T-cell (primary cell): ENCODE data around the gene CTRB2. TPM values are rescaled to one million over a fixed set of nuclear protein-coding genes. Genes with fewer than 3 reads are reported as not detected.
"Not testable (repeated sequence)": the region's sequence is repeated elsewhere in the genome, so short reads cannot be mapped to it uniquely, and the experiment has no call there.

Experiments used
- ATAC-seq, 4 experiments: fragments of 200-7000 bp in 3 of 4; fragments of 150-1000 bp in 1 of 4; cut with Tn5 transposase; replicated peaks in 1 of 4; 1 replicate in 3 of 4; 2 replicates in 1 of 4; pipeline ENCODE4 v1.10.0; 2021; ENCODE audit warnings: moderate library complexity in 3 of 4, mild to moderate bottlenecking in 2 of 4, moderate number of reproducible peaks in 1 of 4
- CTCF ChIA-PET, 2 donors: fragments of 300-600 bp; sonication (Branson Sonifier 250); formaldehyde crosslinking; loops; one replicate each; lab custom pipeline; 2022; ENCODE audit warnings: antibody characterized with exemption in 2 of 2; lab: Charles Lee
- POLR2A ChIA-PET, 2 donors: fragments of 300-600 bp; sonication (Branson Sonifier 250); formaldehyde crosslinking; loops; one replicate each; lab custom pipeline; 2022; ENCODE audit warnings: antibody characterized with exemption in 2 of 2; lab: Charles Lee
- DNase-seq, 35 experiments: peaks; one replicate each; pipeline versions ENCODE4 v3.0.0 to v3.0.0-alpha.2; 2013 to 2023
- H3K27ac ChIP-seq: one replicate; pipeline ENCODE4 v1.5.1; 2013; ENCODE audit warnings: low read length
- H3K27me3 ChIP-seq, 2 experiments: replicated peaks in 1 of 2; 1 replicate in 1 of 2; 2 replicates in 1 of 2; pipeline versions ENCODE4 v1.6.1 to v1.7.0; 2013; ENCODE audit warnings: low read length in 1 of 2, mixed read lengths in 1 of 2; ENCODE audit not compliant: control insufficient read depth in 2 of 2, insufficient read depth in 2 of 2; ENCODE audit errors: extremely low read depth in 1 of 2
- H3K36me3 ChIP-seq, 2 donors: 1 replicate in 1 of 2; 2 replicates in 1 of 2; pipeline versions ENCODE4 v1.6.1 to v1.7.0; 2013; ENCODE audit warnings: low read length in 1 of 2; ENCODE audit not compliant: control insufficient read depth in 2 of 2, insufficient read depth in 1 of 2; ENCODE audit errors: extremely low read depth in 1 of 2
- H3K4me1 ChIP-seq, 2 experiments: 1 replicate in 1 of 2; 2 replicates in 1 of 2; pipeline versions ENCODE4 v1.6.1 to v1.7.0; 2013; ENCODE audit warnings: low read length in 2 of 2, mixed read lengths in 1 of 2; ENCODE audit not compliant: insufficient read depth in 2 of 2, control insufficient read depth in 1 of 2; ENCODE audit errors: extremely low read depth in 1 of 2
- H3K4me3 ChIP-seq, 2 donors: 1 replicate in 1 of 2; 2 replicates in 1 of 2; pipeline versions ENCODE4 v1.5.1 to v1.7.0; 2013; ENCODE audit warnings: mild to moderate bottlenecking in 2 of 2, low read length in 1 of 2, moderate library complexity in 1 of 2; ENCODE audit not compliant: control insufficient read depth in 1 of 2; ENCODE audit errors: extremely low read depth in 1 of 2
- H3K9me3 ChIP-seq: 2 replicates; pipeline ENCODE4 v1.7.0; 2013
- H3K27ac Mint-ChIP-seq, 2 donors: one replicate each; pipeline ENCODE4 v1.8.0; 2020 to 2021; ENCODE audit warnings: mild to moderate bottlenecking in 2 of 2, mixed read lengths in 2 of 2
- H3K27me3 Mint-ChIP-seq, 2 donors: one replicate each; pipeline ENCODE4 v1.8.0; 2021 to 2022; ENCODE audit warnings: mixed read lengths in 2 of 2
- H3K36me3 Mint-ChIP-seq: one replicate; pipeline ENCODE4 v1.8.0; 2021; ENCODE audit warnings: mixed read lengths
- H3K4me1 Mint-ChIP-seq, 3 donors: one replicate each; pipeline ENCODE4 v1.8.0; 2020 to 2022; ENCODE audit warnings: mixed read lengths in 3 of 3, mild to moderate bottlenecking in 1 of 3
- H3K4me3 Mint-ChIP-seq, 3 donors: one replicate each; pipeline ENCODE4 v1.8.0; 2020 to 2022; ENCODE audit warnings: mild to moderate bottlenecking in 3 of 3, mixed read lengths in 3 of 3, moderate library complexity in 3 of 3
- H3K9me3 Mint-ChIP-seq, 3 donors: one replicate each; pipeline ENCODE4 v1.8.0; 2020 to 2022; ENCODE audit warnings: mixed read lengths in 3 of 3
- WGBS: methylation state at CpG from one replicate; pipeline ENCODE4 v1.1.5; 2013; ENCODE audit warnings: missing lambda C conversion rate; ENCODE audit not compliant: insufficient coverage; 5-methylcytosine and 5-hydroxymethylcytosine counted together
- total RNA-seq, 35 experiments: library from RNA in 6 of 35; stranded (reverse) in 6 of 35; fragments of 120-200 nt in 1 of 35; gene quantifications; one replicate each; pipeline versions ENCODE4 v1.2.1 to v1.2.4 and lab custom pipeline; 2013 to 2026

CTRB2 gene
- total RNA-seq, 5 donors from 2014 or later (not counting 1 experiment from before 2014, with no cell fraction given): 14.4 to 18.7 (median 15.1) TPM; not detected in 2

- Histone ChIP-seq H3K9me3 (no peaks in the 10 kb centered on the region), H3K36me3 (no peaks in the 10 kb centered on the region), H3K27ac (peak within 1 kb of the TSS; percentile 47), H3K4me1 (peaks cover 0 to 10% of the 10 kb centered on the region in 2 experiments), H3K4me3 (peak within 1 kb of the TSS; percentile 20 to 51), H3K27me3 (no peaks in the 10 kb centered on the region)
- no peak for DNase-seq
- Mint-ChIP-seq H3K27ac (peak within 1 kb of the TSS; percentile 83 to 95), H3K4me3 (peak within 1 kb of the TSS; percentile 73 to 82 (median 76)), H3K4me1 (peaks cover 8 to 17% (median 12%) of the 10 kb centered on the region in 3 donors), H3K36me3 (no peaks in the 10 kb centered on the region), H3K27me3 (no peaks in the 10 kb centered on the region), H3K9me3 (no peaks in the 10 kb centered on the region)
- POLR2A ChIA-PET: interaction anchor here in 1 of 2 donors (0.5 to 0.6 kb wide), 2 partner anchors 194 to 506 kb away, joined by 3 read pairs; no protein-coding TSS in a partner anchor
- 76% methylated on average over 16 of the region's 19 CpGs for WGBS
- ATAC-seq: no peak
- CTCF ChIA-PET: interaction anchor here in 1 of 2 donors (0.6 to 0.7 kb wide), 2 partner anchors 15 to 987 kb away, joined by 3 to 4 read pairs; no protein-coding TSS in a partner anchor
Observed at GRCh38 chr16:75218256-75219076, 11.5 kb upstream of the CTRB2 start, which contains the start of gene CTRB1. Gene CTRB1 (plus strand): TSS chr16:75218988. CDS start chr16:75219008, 20 bp downstream.

DNA sequence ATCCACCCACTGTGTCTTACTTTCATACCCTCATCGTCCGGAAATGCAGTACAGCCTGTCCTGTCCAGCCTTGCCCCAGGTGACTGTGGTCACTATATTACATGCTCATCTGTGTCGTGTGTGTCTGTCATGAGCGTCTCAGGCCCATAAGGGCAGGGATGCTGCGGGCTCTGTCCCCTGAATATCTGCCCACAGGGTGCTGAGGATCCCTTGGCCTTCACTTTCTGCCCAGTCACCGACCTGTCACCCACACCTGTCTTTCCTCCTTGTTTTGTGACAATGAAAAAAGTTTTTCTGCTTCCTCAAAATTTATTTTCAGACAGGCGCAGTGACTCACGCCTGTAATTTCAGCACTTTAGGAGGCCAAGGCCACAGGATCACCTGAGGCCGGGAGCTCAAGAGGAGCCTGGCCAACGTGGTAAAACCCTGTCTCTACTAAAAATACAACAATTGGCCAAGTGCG, 10.5 kb upstream of the CTRB2 start:
- Mint-ChIP-seq H3K36me3 (no peaks in the 10 kb centered on the region), H3K27me3 (peaks cover 0 to 1% of the 10 kb centered on the region in 2 donors), H3K4me3 (no peak overlapping the region), H3K9me3 (no peaks in the 10 kb centered on the region), H3K27ac (no peak overlapping the region), H3K4me1 (peaks cover 8 to 17% (median 12%) of the 10 kb centered on the region in 3 donors)
- no peak overlapping the region for H3K4me3 ChIP-seq
- no peak overlapping the region for H3K27ac ChIP-seq
- no peaks in the 10 kb centered on the region for H3K27me3 ChIP-seq
- no peaks in the 10 kb centered on the region for H3K9me3 ChIP-seq
- H3K4me1 ChIP-seq: peaks cover 0 to 10% of the 10 kb centered on the region in 2 experiments
- ATAC-seq: no peak
- WGBS: 92% methylated on average over 11 of the region's 11 CpGs
- ChIA-PET CTCF (interaction anchor here in 1 of 2 donors (0.7 kb wide), 1 partner anchor 200 kb away, joined by 6 read pairs; no protein-coding TSS in a partner anchor), POLR2A (interaction anchor here (0.6 kb wide), 2 partner anchors 402 to 919 kb away, joined by 4 to 10 read pairs; no protein-coding TSS in a partner anchor)
- no peaks in the 10 kb centered on the region for H3K36me3 ChIP-seq
- DNase-seq: no peak

DNA sequence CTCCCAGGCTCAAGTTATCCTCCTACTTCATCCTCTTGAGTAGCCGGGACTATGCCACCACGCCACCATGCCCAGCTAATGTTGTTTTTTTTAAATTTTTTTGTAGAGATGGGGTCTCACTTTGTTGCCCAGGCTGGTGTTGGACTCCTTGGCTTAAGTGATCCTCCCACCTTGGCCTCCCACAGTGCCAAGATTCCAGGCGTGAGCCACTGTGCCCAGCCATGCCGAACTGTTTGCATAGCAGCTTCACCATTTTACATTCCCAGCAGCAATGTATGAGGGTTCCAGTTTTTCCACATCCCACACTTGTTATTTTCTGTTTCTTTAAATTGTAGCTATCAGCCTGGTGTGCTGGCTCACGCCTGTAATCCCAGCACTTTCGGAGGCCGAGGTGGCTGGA, 9.6 kb upstream of the CTRB2 start:
- no peaks in the 10 kb centered on the region for H3K36me3 Mint-ChIP-seq
- Histone ChIP-seq H3K4me3 (no peak overlapping the region), H3K36me3 (no peaks in the 10 kb centered on the region), H3K27ac (no peak overlapping the region), H3K4me1 (peaks cover 0 to 10% of the 10 kb centered on the region in 2 experiments), H3K27me3 (peaks cover 0 to 4% of the 10 kb centered on the region in 2 experiments), H3K9me3 (no peaks in the 10 kb centered on the region)
- DNase-seq (no peak), ATAC-seq (no peak)
- CTCF ChIA-PET: interaction anchor here in 1 of 2 donors (0.9 kb wide), 1 partner anchor 17 kb away, joined by 6 read pairs; no protein-coding TSS in a partner anchor
- no peaks in the 10 kb centered on the region for H3K9me3 Mint-ChIP-seq
- H3K27ac Mint-ChIP-seq: no peak overlapping the region
- H3K4me1 Mint-ChIP-seq: peaks cover 8 to 17% (median 12%) of the 10 kb centered on the region in 3 donors
- H3K4me3 Mint-ChIP-seq: no peak overlapping the region
- H3K27me3 Mint-ChIP-seq: peaks cover 0 to 1% of the 10 kb centered on the region in 2 donors
- POLR2A ChIA-PET: interaction anchor here (0.6 kb wide), 2 partner anchors 403 to 918 kb away, joined by 4 to 10 read pairs; no protein-coding TSS in a partner anchor
- WGBS: 94% methylated on average over 2 of the region's 7 CpGs

- Histone ChIP-seq H3K27ac (no peak overlapping the region), H3K27me3 (peaks cover 0 to 4% of the 10 kb centered on the region in 2 experiments), H3K36me3 (no peaks in the 10 kb centered on the region), H3K4me1 (peaks cover 0 to 10% of the 10 kb centered on the region in 2 experiments), H3K9me3 (no peaks in the 10 kb centered on the region), H3K4me3 (no peak overlapping the region)
- Mint-ChIP-seq H3K4me3 (no peak overlapping the region), H3K27ac (no peak overlapping the region), H3K9me3 (no peaks in the 10 kb centered on the region), H3K27me3 (peaks cover 0 to 1% of the 10 kb centered on the region in 2 donors), H3K4me1 (peaks cover 8 to 17% (median 12%) of the 10 kb centered on the region in 3 donors), H3K36me3 (no peaks in the 10 kb centered on the region)
- DNase-seq: no peak
- ChIA-PET CTCF (interaction anchor here in 1 of 2 donors (0.9 kb wide), 1 partner anchor 17 kb away, joined by 6 read pairs; no protein-coding TSS in a partner anchor), POLR2A (no interaction called here)
- no CpG with 5 or more reads among the region's 2 CpGs for WGBS
- no peak for ATAC-seq
Observed at GRCh38 chr16:75216127-75216526, 9.2 kb upstream of the CTRB2 start.

- H3K27me3 ChIP-seq, H3K4me3 ChIP-seq, ATAC-seq, H3K4me1 Mint-ChIP-seq, H3K27me3 Mint-ChIP-seq, H3K36me3 Mint-ChIP-seq, H3K4me1 ChIP-seq, H3K9me3 ChIP-seq, POLR2A ChIA-PET, H3K27ac Mint-ChIP-seq, H3K27ac ChIP-seq, DNase-seq, H3K9me3 Mint-ChIP-seq, H3K36me3 ChIP-seq, H3K4me3 Mint-ChIP-seq: not testable (repeated sequence)
- CTCF ChIA-PET: interaction anchor here in 1 of 2 donors (0.6 to 0.7 kb wide), 2 partner anchors 64 to 101 kb away, joined by 3 to 5 read pairs; no protein-coding TSS in a partner anchor
- 78% methylated on average over 7 of the region's 10 CpGs for WGBS
Observed at GRCh38 chr16:75211286-75211685, 4.3 kb upstream of the CTRB2 start.

- Mint-ChIP-seq H3K9me3 (no peaks in the 10 kb centered on the region), H3K27me3 (peaks cover 0 to 1% of the 10 kb centered on the region in 2 donors), H3K36me3 (no peaks in the 10 kb centered on the region), H3K27ac (no peak overlapping the region), H3K4me1 (no peaks in the 10 kb centered on the region), H3K4me3 (no peak overlapping the region)
- ChIA-PET POLR2A (no interaction called here), CTCF (interaction anchor here in 1 of 2 donors (0.6 kb wide), 1 partner anchor 243 kb away, joined by 3 read pairs; no protein-coding TSS in a partner anchor)
- DNase-seq (no peak), ATAC-seq (no peak)
- no peak overlapping the region for H3K4me3 ChIP-seq
- no CpG with 5 or more reads among the region's 5 CpGs for WGBS
- no peak overlapping the region for H3K27ac ChIP-seq
- H3K27me3 ChIP-seq: peaks cover 0 to 4% of the 10 kb centered on the region in 2 experiments
- no peaks in the 10 kb centered on the region for H3K4me1 ChIP-seq
- H3K36me3 ChIP-seq: no peaks in the 10 kb centered on the region
- H3K9me3 ChIP-seq: no peaks in the 10 kb centered on the region
Observed at GRCh38 chr16:75209944-75210343, 3.0 kb upstream of the CTRB2 start.
